Esophagus squamous epithelium (tissue), 5 donors: Measurements from ENCODE around the gene CTIF. TPM values are rescaled to one million over a fixed set of nuclear protein-coding genes. Genes with fewer than 3 reads are reported as not detected.
A peak's percentile ranks its signal among the peaks of the same experiment; 100 is the strongest.

ENCODE experiments used
- DNase-seq: peaks from one replicate; lab custom pipeline; 2025; lab: John Stamatoyannopoulos, UW
- H3K27ac ChIP-seq, 4 donors: fragments of 200-600 bp; sonication (generic); one replicate each; pipeline ENCODE4 v1.5.1; 2016 to 2019; ENCODE audit warnings: mild to moderate bottlenecking in 1 of 4
- H3K27me3 ChIP-seq, 4 donors: fragments of 200-600 bp; sonication (generic); 1 replicate in 3 of 4; 2 replicates in 1 of 4; pipeline versions ENCODE4 v1.5.1 to v1.6.0; 2017 to 2021; ENCODE audit warnings: antibody characterized with exemption in 1 of 4
- H3K36me3 ChIP-seq, 3 donors: fragments of 200-600 bp; sonication (generic); one replicate each; pipeline ENCODE4 v1.5.1; 2016 to 2019
- H3K4me1 ChIP-seq, 3 donors: fragments of 200-600 bp; sonication (generic); one replicate each; pipeline ENCODE4 v1.5.1; 2017 to 2019
- H3K4me3 ChIP-seq, 4 donors: fragments of 200-600 bp; sonication (generic); 1 replicate in 3 of 4; 2 replicates in 1 of 4; pipeline ENCODE4 v1.5.1; 2016 to 2019; ENCODE audit warnings: mild to moderate bottlenecking in 2 of 4, moderate library complexity in 1 of 4
- H3K9me3 ChIP-seq, 3 donors: fragments of 200-600 bp; sonication (generic); one replicate each; pipeline ENCODE4 v1.5.1; 2016 to 2019
- POLR2A ChIP-seq, 4 donors: fragments of 450-650 bp; IDR thresholded peaks; one replicate each; pipeline ENCODE4 v1.6.1; 2017; ENCODE audit warnings: antibody characterized with exemption in 4 of 4, mild to moderate bottlenecking in 4 of 4, moderate library complexity in 3 of 4
- WGBS, 2 donors: methylation state at CpG; one replicate each; pipeline ENCODE4 v1.1.5; 2018; 5-methylcytosine and 5-hydroxymethylcytosine counted together
- intact Hi-C: fragments of 100-400 bp; cut with DNase I; formaldehyde crosslinking; loops from one replicate; pipeline ENCODE4 v1.15.0; 2022
- total RNA-seq, 4 donors: library from RNA; depleted of rRNA; stranded (reverse); fragments of >200 nt; gene quantifications; one replicate each; pipeline ENCODE4 v1.1.0, GENCODE V29; 2016
- TF ChIP-seq, protein P1 (sequence below), 6 experiments: fragments of 450-650 bp in 4 of 6; fragments of 200-600 bp in 2 of 6; sonication (generic) in 2 of 6; IDR thresholded peaks; one replicate each; pipeline ENCODE4 v1.5.1; 2016 to 2019; ENCODE audit warnings: antibody characterized with exemption in 6 of 6, mild to moderate bottlenecking in 4 of 6, moderate library complexity in 4 of 6
- donor health status: DM: yes; HTN: yes; CAD: no.

CTIF gene
- total RNA-seq, 4 donors from 2014 or later = 4.7 to 24.2 (median 10.2) TPM

DNA sequence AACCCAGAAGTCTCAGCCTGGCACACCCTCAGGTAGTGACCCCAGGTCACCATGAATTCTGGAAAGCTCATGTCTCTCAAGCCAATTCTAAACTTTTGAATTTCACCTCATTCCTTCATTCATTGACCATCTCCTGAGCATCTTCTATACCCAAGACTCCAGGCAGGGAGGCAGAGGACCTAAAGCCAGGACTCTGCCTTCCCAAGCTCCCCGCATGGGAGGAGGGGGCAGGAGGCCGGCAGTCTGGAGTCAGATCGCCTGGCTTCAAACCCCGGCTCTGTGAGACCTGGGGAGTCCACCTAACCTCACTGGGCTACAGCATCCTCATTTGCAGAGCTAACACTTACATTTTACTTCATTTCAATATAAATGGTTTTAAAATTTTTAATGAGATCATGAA, 352.9 kb downstream of the CTIF start:
- no peaks in the 10 kb centered on the region for H3K27me3 ChIP-seq
- no peak overlapping the region for H3K4me3 ChIP-seq
- no peaks in the 10 kb centered on the region for H3K36me3 ChIP-seq
- TF ChIP-seq, protein P1, sequence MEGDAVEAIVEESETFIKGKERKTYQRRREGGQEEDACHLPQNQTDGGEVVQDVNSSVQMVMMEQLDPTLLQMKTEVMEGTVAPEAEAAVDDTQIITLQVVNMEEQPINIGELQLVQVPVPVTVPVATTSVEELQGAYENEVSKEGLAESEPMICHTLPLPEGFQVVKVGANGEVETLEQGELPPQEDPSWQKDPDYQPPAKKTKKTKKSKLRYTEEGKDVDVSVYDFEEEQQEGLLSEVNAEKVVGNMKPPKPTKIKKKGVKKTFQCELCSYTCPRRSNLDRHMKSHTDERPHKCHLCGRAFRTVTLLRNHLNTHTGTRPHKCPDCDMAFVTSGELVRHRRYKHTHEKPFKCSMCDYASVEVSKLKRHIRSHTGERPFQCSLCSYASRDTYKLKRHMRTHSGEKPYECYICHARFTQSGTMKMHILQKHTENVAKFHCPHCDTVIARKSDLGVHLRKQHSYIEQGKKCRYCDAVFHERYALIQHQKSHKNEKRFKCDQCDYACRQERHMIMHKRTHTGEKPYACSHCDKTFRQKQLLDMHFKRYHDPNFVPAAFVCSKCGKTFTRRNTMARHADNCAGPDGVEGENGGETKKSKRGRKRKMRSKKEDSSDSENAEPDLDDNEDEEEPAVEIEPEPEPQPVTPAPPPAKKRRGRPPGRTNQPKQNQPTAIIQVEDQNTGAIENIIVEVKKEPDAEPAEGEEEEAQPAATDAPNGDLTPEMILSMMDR (IDR thresholded peaks at IDR 0.05) = no peak
- no peak for TF ChIP-seq POLR2A (IDR thresholded peaks at IDR 0.05)
- H3K9me3 ChIP-seq = no peaks in the 10 kb centered on the region
- 82 to 95% methylated on average over 4 of the region's 4 CpGs for WGBS, 2 donors
- intact Hi-C loops = no loop called here
- H3K4me1 ChIP-seq = peaks cover 0 to 52% (median 24%) of the 10 kb centered on the region in 3 donors
- no peak overlapping the region for H3K27ac ChIP-seq
- no peak for DNase-seq

DNA sequence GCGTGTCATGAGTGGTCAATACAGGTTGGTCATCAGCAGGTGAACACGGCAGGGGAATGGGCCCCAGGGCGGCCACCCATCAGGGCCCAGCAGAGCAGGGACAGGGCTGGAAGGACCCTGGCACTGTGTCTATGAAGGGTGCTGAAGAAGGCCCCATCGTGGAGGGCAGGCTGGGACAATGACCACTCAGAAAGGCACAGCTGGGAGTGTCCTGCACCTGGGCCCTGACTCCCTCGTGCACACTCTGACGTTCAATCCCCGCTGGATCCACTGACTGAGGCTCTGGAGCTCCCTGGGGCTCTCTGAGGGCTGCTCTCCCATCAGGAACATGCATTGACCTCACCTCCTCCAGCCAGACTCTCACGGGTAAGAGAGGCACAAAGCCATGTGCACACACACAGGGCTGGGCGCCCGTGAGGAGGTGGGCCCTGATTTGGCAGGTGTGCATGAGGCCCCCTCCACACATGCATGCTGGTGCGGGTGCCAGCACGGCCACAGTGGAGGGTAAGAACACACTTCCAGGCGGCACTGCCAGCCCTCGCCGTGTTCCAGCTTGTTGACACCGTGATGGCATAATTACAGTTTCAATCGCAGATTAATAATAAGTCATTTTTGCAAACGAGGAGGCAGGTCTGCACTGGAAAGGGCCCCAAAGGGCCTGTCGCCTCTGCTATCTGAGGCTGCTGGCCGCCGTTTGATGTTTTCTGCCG, 353.5 kb downstream of the CTIF start:
- Histone ChIP-seq H3K9me3 (no peaks in the 10 kb centered on the region), H3K4me3 (no peak overlapping the region), H3K27me3 (no peaks in the 10 kb centered on the region), H3K27ac (peak overlapping the region in 1 of 4 donors; percentile 39), H3K4me1 (peaks cover 2 to 55% (median 26%) of the 10 kb centered on the region in 3 donors), H3K36me3 (no peaks in the 10 kb centered on the region)
- intact Hi-C loops = no loop called here
- DNase-seq = no peak
- WGBS, 2 donors = 51 to 55% methylated on average over 11 to 15 of the region's 22 CpGs
- no peak for TF ChIP-seq POLR2A (IDR thresholded peaks at IDR 0.05)
- TF ChIP-seq, protein P1 (IDR thresholded peaks at IDR 0.05) = no peak

DNA sequence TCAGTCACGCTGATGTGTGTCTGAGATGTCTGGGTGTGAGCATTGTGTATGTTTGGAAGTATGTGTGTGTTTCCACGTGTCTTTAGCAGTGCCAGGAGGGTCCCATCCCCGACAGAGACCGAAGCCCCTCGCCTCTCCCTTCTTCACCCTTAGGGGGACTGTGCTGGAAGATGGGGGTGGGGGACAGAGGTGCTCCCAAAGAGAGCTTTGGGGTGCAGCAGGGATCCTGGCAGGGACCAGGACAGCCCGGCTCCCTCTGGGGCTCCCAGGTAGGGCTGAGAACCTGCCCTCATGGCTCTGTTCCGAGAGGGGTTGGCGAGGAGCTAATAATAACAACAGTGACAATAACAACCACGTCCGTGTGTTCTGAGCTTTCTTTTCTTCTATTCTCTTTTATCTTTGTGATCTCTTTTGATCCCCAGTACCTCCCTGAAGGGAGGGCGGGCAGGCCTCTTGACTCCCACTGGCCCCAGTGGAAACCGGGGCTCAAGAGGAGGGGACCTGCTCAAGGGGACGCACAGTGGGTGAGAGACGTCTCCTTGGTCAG, 354.3 kb downstream of the CTIF start:
- peaks cover 4 to 54% (median 29%) of the 10 kb centered on the region in 3 donors for H3K4me1 ChIP-seq
- H3K9me3 ChIP-seq = no peaks in the 10 kb centered on the region
- peak overlapping the region in 2 of 4 donors; percentile 2 to 25 for H3K27ac ChIP-seq
- no peak overlapping the region for H3K4me3 ChIP-seq
- no peak for DNase-seq
- 32 to 43% methylated on average over 12 of the region's 14 CpGs for WGBS, 2 donors
- intact Hi-C loops = no loop called here
- H3K27me3 ChIP-seq = no peaks in the 10 kb centered on the region
- no peak for TF ChIP-seq POLR2A (IDR thresholded peaks at IDR 0.05)
- TF ChIP-seq, protein P1 (IDR thresholded peaks at IDR 0.05) = no peak
- no peaks in the 10 kb centered on the region for H3K36me3 ChIP-seq

DNA sequence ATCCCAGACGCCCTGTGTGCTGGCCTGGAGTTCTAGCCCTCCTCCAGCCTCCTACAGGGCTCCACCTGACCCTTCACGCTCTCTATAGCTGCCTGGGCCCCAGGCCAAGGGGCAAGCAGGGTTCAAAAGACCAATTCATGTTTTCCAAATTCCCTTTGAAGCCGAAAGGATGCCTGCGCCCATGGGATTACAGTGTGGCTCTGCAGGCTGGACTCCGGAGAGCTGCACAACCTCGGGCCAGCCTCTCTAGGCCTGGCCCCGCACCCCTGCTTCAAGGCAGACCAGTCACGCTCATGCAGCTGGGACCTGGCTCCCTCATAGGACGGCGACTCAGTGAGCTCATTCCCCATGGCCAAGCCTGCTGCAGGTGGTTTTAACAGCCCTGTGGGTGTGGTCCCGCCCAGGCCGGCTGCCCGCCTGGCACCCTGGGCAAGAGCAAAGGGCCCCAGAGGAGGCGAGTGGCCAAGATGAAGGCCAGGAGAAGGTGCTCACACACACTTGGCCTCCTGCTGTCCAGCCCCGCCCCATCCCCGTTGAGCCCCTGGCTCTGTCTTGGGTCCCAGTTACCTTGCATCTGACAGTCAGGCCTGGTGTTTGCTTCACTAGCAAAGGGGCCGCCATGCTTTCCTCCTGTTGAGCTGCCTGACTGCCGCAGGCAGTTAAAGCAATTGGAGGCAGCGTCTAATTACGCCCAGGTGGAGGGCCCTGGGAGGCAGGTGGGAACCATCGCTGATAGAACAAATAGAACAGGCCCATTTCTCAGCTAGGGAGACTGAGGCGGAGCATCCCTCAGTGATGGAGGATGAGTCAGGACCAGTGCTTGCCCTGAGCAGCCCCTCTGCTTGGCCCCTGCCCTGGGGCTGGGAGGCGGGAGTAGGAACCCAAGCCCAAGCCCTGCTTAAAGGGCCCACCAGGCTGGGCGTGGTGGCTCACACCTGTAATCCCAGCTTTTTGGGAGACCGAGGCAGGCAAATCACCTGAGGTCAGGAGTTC, 355.1 kb downstream of the CTIF start:
- WGBS, 2 donors = 32 to 43% methylated on average over 7 of the region's 25 CpGs
- TF ChIP-seq POLR2A (IDR thresholded peaks at IDR 0.05) = no peak
- TF ChIP-seq, protein P1 (IDR thresholded peaks at IDR 0.05) = no peak
- Histone ChIP-seq H3K4me1 (peaks cover 4 to 49% (median 29%) of the 10 kb centered on the region in 3 donors), H3K9me3 (no peaks in the 10 kb centered on the region), H3K27me3 (no peaks in the 10 kb centered on the region), H3K36me3 (no peaks in the 10 kb centered on the region), H3K4me3 (no peak overlapping the region), H3K27ac (peak overlapping the region in 2 of 4 donors; percentile 2 to 25)
- intact Hi-C loops = no loop called here
- DNase-seq = no peak
